Activated CD4-positive, alpha-beta T cell treated with anti-CD3 and anti-CD28 coated beads for 36 hours (primary cell): ENCODE data around the gene ZC3H10. TPM values are rescaled to one million over a fixed set of nuclear protein-coding genes. Genes with fewer than 3 reads are reported as not detected.
"Not testable (repeated sequence)": the region's sequence is repeated elsewhere in the genome, so short reads cannot be mapped to it uniquely, and the experiment has no call there.

Experiments
- ATAC-seq: fragments of 200-7000 bp; cut with Tn5 transposase; one replicate; pipeline ENCODE4 v1.10.0; 2021; ENCODE audit warnings: mild to moderate bottlenecking, moderate library complexity
- CTCF ChIA-PET: fragments of 350-600 bp; sonication (Branson Sonifier 250); formaldehyde crosslinking; loops from one replicate; lab custom pipeline; 2021; ENCODE audit warnings: antibody characterized with exemption; lab: Charles Lee
- POLR2A ChIA-PET: fragments of 350-600 bp; sonication (Branson Sonifier 250); formaldehyde crosslinking; loops from one replicate; lab custom pipeline; 2021; ENCODE audit warnings: antibody characterized with exemption, inconsistent platforms; lab: Charles Lee
- DNase-seq: peaks from one replicate; pipeline ENCODE4 v3.0.0-alpha.2; 2020
- H3K27ac Mint-ChIP-seq: one replicate; pipeline ENCODE4 v1.8.0; 2021; ENCODE audit warnings: mixed read lengths
- H3K27me3 Mint-ChIP-seq: one replicate; pipeline ENCODE4 v1.8.0; 2021; ENCODE audit warnings: mixed read lengths
- H3K36me3 Mint-ChIP-seq: one replicate; pipeline ENCODE4 v1.8.0; 2021; ENCODE audit warnings: low read depth, mixed read lengths
- H3K4me1 Mint-ChIP-seq: one replicate; pipeline ENCODE4 v1.8.0; 2021; ENCODE audit warnings: mixed read lengths
- H3K4me3 Mint-ChIP-seq: one replicate; pipeline ENCODE4 v1.8.0; 2021; ENCODE audit warnings: mild to moderate bottlenecking, moderate library complexity, mixed read lengths
- H3K9me3 Mint-ChIP-seq: one replicate; pipeline ENCODE4 v1.8.0; 2021; ENCODE audit warnings: low read depth, mixed read lengths
- intact Hi-C, 2 experiments: fragments of 100-400 bp; cut with DNase I in 1 of 2; cut with micrococcal nuclease in 1 of 2; formaldehyde crosslinking; loops; one replicate each; pipeline versions ENCODE4 v1.14.2 to v1.15.1; 2022 to 2024; cut with DNase I, micrococcal nuclease
- total RNA-seq, 2 experiments: library from RNA; stranded (reverse); gene quantifications; one replicate each; pipeline ENCODE4 v1.2.3, GENCODE V29; 2021

ZC3H10 gene
- total RNA-seq, 2 experiments from 2014 or later = 6.4 to 6.5 TPM

GRCh38 chr12:56152756-56153677, 35.0 kb downstream of the ZC3H10 start:
- Mint-ChIP-seq H3K4me3 (peak overlapping the region; percentile 88), H3K27me3 (no peaks in the 10 kb centered on the region), H3K4me1 (peaks cover 29% of the 10 kb centered on the region), H3K27ac (peak overlapping the region; percentile 99), H3K9me3 (no peaks in the 10 kb centered on the region), H3K36me3 (peaks cover 12% of the 10 kb centered on the region)
- ATAC-seq = no peak
- ChIA-PET CTCF (no interaction called here), POLR2A (no interaction called here)
- DNase-seq = no peak
- intact Hi-C loops = loop anchor here (1.0 to 10.0 kb wide), 15 partner anchors 25 to 932 kb away; partner anchors contain the start of genes ESYT1 (in 2 of the 2), PA2G4 (in 2 of the 2), SMARCC2 (in 2 of the 2) and ANKRD52 (in 1 of the 2)

- DNase-seq (no peak), ATAC-seq (no peak)
- peaks cover 29% of the 10 kb centered on the region for H3K4me1 Mint-ChIP-seq
- H3K9me3 Mint-ChIP-seq = no peaks in the 10 kb centered on the region
- ChIA-PET POLR2A (no interaction called here), CTCF (interaction anchor here (0.6 to 2.0 kb wide), 2 partner anchors 34 to 45 kb away, joined by 3 to 8 read pairs; no protein-coding TSS in a partner anchor)
- intact Hi-C loops = loop anchor here (2.0 to 10.0 kb wide), 4 partner anchors 34 to 931 kb away; partner anchors contain the start of genes NAB2 (in 1 of the 2), PYM1 (in 1 of the 2), SMARCC2 (in 1 of the 2) and STAT2 (in 1 of the 2)
- H3K36me3 Mint-ChIP-seq = peaks cover 18% of the 10 kb centered on the region
- peak overlapping the region; percentile 88 for H3K4me3 Mint-ChIP-seq
- no peaks in the 10 kb centered on the region for H3K27me3 Mint-ChIP-seq
- H3K27ac Mint-ChIP-seq = peak overlapping the region; percentile 99
These were observed 35.6 kb downstream of the ZC3H10 start for GRCh38 chr12:56153678-56154065.

- H3K27me3 Mint-ChIP-seq = no peaks in the 10 kb centered on the region
- no peak for ATAC-seq
- no peak overlapping the region for H3K27ac Mint-ChIP-seq
- no peak for DNase-seq
- peaks cover 29% of the 10 kb centered on the region for H3K4me1 Mint-ChIP-seq
- CTCF ChIA-PET = interaction anchor here (0.5 to 2.0 kb wide), 5 partner anchors 22 to 45 kb away, joined by 3 to 8 read pairs (median 3); partner anchors contain the start of gene ESYT1
- H3K9me3 Mint-ChIP-seq = no peaks in the 10 kb centered on the region
- POLR2A ChIA-PET = interaction anchor here (0.8 kb wide), 1 partner anchor 36 kb away, joined by 3 read pairs; the partner anchor contains the start of gene ZC3H10
- intact Hi-C loops = loop anchor here (5.0 to 10.0 kb wide), 2 partner anchors 33 to 930 kb away; partner anchors contain the start of genes NAB2 (in 1 of the 2) and SMARCC2 (in 1 of the 2)
- peaks cover 24% of the 10 kb centered on the region for H3K36me3 Mint-ChIP-seq
- H3K4me3 Mint-ChIP-seq = no peak overlapping the region
These were observed 36.2 kb downstream of the ZC3H10 start for GRCh38 chr12:56154246-56154771.

GRCh38 chr12:56154818-56155217, 36.8 kb downstream of the ZC3H10 start:
- DNase-seq = no peak
- Mint-ChIP-seq H3K4me1 (peaks cover 30% of the 10 kb centered on the region), H3K4me3 (no peak overlapping the region), H3K9me3 (no peaks in the 10 kb centered on the region), H3K36me3 (peaks cover 30% of the 10 kb centered on the region), H3K27me3 (no peaks in the 10 kb centered on the region), H3K27ac (no peak overlapping the region)
- intact Hi-C loops = loop anchor here (5.0 to 10.0 kb wide), 2 partner anchors 32 to 930 kb away; partner anchors contain the start of genes NAB2 (in 1 of the 2) and SMARCC2 (in 1 of the 2)
- ATAC-seq = no peak
- ChIA-PET CTCF (interaction anchor here (0.5 to 2.0 kb wide), 4 partner anchors 22 to 35 kb away, joined by 3 to 8 read pairs (median 5); partner anchors contain the start of gene ESYT1), POLR2A (interaction anchor here (0.8 to 1.2 kb wide), 2 partner anchors 27 to 37 kb away, joined by 3 to 4 read pairs; partner anchors contain the start of genes ESYT1 and ZC3H10)

- Mint-ChIP-seq H3K27me3 (no peaks in the 10 kb centered on the region), H3K4me3 (no peak overlapping the region), H3K36me3 (peaks cover 35% of the 10 kb centered on the region), H3K9me3 (no peaks in the 10 kb centered on the region), H3K4me1 (peaks cover 32% of the 10 kb centered on the region), H3K27ac (no peak overlapping the region)
- ATAC-seq (no peak), DNase-seq (no peak)
- CTCF ChIA-PET = interaction anchor here (0.8 to 2.0 kb wide), 4 partner anchors 10 to 35 kb away, joined by 3 to 8 read pairs (median 6); partner anchors contain the start of gene ESYT1
- POLR2A ChIA-PET = interaction anchor here (1.2 kb wide), 1 partner anchor 28 kb away, joined by 4 read pairs; the partner anchor contains the start of gene ESYT1
- intact Hi-C loops = loop anchor here in 1 of 2 experiments (10.0 kb wide), 1 partner anchor 929 kb away; the partner anchor contains the start of gene NAB2
These were observed 37.3 kb downstream of the ZC3H10 start for GRCh38 chr12:56155256-56155845.

GRCh38 chr12:56156464-56157200, 38.6 kb downstream of the ZC3H10 start:
- Mint-ChIP-seq H3K36me3 (peaks cover 46% of the 10 kb centered on the region), H3K4me3 (peak overlapping the region; percentile 99), H3K4me1 (peaks cover 31% of the 10 kb centered on the region), H3K27ac (peak overlapping the region; percentile 96)
- not testable (repeated sequence) for ATAC-seq, H3K9me3 Mint-ChIP-seq, H3K27me3 Mint-ChIP-seq, DNase-seq
- intact Hi-C loops = loop anchor here in 1 of 2 experiments (10.0 kb wide), 1 partner anchor 928 kb away; the partner anchor contains the start of gene NAB2
- ChIA-PET POLR2A (interaction anchor here (0.6 to 0.7 kb wide), 2 partner anchors 10 to 1691 kb away, joined by 3 to 8 read pairs; no protein-coding TSS in a partner anchor), CTCF (interaction anchor here (0.6 to 1.4 kb wide), 4 partner anchors 8 to 308 kb away, joined by 3 to 12 read pairs (median 4); partner anchors contain the start of genes ERBB3 and ZC3H10)

- ATAC-seq = peak; percentile 43
- DNase-seq = peak; percentile 76
- peaks cover 32% of the 10 kb centered on the region for H3K4me1 Mint-ChIP-seq
- H3K27me3 Mint-ChIP-seq = no peaks in the 10 kb centered on the region
- peaks cover 50% of the 10 kb centered on the region for H3K36me3 Mint-ChIP-seq
- H3K9me3 Mint-ChIP-seq = no peaks in the 10 kb centered on the region
- peak overlapping the region; percentile 99 for H3K4me3 Mint-ChIP-seq
- CTCF ChIA-PET = interaction anchor here (0.6 to 1.8 kb wide), 6 partner anchors 21 to 307 kb away, joined by 3 to 12 read pairs (median 4); partner anchors contain the start of genes ERBB3 and ZC3H10
- intact Hi-C loops = loop anchor here (1.0 to 10.0 kb wide), 9 partner anchors 29 to 927 kb away; partner anchors contain the start of genes ZC3H10 (in 2 of the 2), CS (in 1 of the 2), ESYT1 (in 1 of the 2) and NAB2 (in 1 of the 2)
- POLR2A ChIA-PET = interaction anchor here (4.4 kb wide), 1 partner anchor 29 kb away, joined by 19 read pairs; the partner anchor contains the start of gene ESYT1
- H3K27ac Mint-ChIP-seq = peak overlapping the region; percentile 96
These were observed 39.3 kb downstream of the ZC3H10 start for GRCh38 chr12:56157201-56158028.

- Mint-ChIP-seq H3K36me3 (peaks cover 54% of the 10 kb centered on the region), H3K9me3 (no peaks in the 10 kb centered on the region), H3K27me3 (no peaks in the 10 kb centered on the region), H3K4me1 (peaks cover 30% of the 10 kb centered on the region), H3K4me3 (peak within 1 kb of the TSS; percentile 99), H3K27ac (peak within 1 kb of the TSS; percentile 96)
- peak; percentile 96 for DNase-seq
- CTCF ChIA-PET = interaction anchor here (0.5 to 1.8 kb wide), 10 partner anchors 9 to 223 kb away, joined by 3 to 10 read pairs (median 4); partner anchors contain the start of genes ESYT1 and SMARCC2
- POLR2A ChIA-PET = interaction anchor here (0.5 to 4.4 kb wide), 4 partner anchors 18 to 1100 kb away, joined by 3 to 19 read pairs (median 9); partner anchors contain the start of genes ESYT1 and ZC3H10
- intact Hi-C loops = loop anchor here (1.0 to 10.0 kb wide), 9 partner anchors 30 to 927 kb away; partner anchors contain the start of genes ZC3H10 (in 2 of the 2), CS (in 1 of the 2), ESYT1 (in 1 of the 2) and NAB2 (in 1 of the 2)
- peak; percentile 85 for ATAC-seq
These were observed 40.2 kb downstream of the ZC3H10 start, which contains the start of gene MYL6 for GRCh38 chr12:56158029-56158925. TSS of gene MYL6 (plus strand) at chr12:56158359. CDS start at chr12:56158402, 43 bp downstream.
